ENCODE measurements around the gene FLRT2. TPM values are rescaled to one million over a fixed set of nuclear protein-coding genes. Genes with fewer than 3 reads are reported as not detected.

FLRT2 gene
- polyA plus RNA-seq, 1 donor (not counting 4 experiments of a cell fraction or from before 2014, with no cell fraction given) = 69.2 TPM

DNA sequence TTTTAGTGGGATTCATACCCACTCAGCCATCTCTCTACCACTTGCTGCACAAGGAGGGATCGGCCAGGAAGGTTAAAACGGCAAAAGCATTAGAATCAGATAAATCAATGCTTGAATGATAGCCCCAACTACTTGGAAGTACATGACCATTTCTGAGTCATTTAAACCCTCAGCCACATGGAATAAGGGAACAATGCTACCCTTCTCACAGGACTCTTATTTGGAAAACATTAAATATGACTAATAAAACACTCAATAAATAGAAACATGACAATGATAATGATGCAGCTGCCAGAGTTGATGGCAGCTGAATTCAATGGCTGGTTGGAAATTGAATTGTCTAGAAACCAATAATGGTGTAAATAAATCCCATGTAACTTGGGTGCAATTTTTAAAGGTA is 165.4 kb downstream of the FLRT2 start:
- no peaks in the 10 kb centered on the region for H3K27me3 ChIP-seq (ENCODE audit: control insufficient read depth, extremely low read depth, insufficient read depth, low read length)
- no peak for FAIRE-seq
- H3K9ac ChIP-seq (ENCODE audit: control insufficient read depth, extremely low read depth, insufficient read depth, low read length) = no peak overlapping the region
- H3K9me3 ChIP-seq (ENCODE audit: control insufficient read depth, low read depth, low read length) = no peaks in the 10 kb centered on the region
- H4K20me1 ChIP-seq (ENCODE audit: control insufficient read depth, extremely low read depth, insufficient read depth, low read length) = no peaks in the 10 kb centered on the region
- no peak overlapping the region for H3K4me3 ChIP-seq (ENCODE audit: control insufficient read depth in 2 of 3, extremely low read depth in 1 of 3, insufficient read depth in 2 of 3, low read depth in 1 of 3, low read length in 3 of 3)
- H3K79me2 ChIP-seq (ENCODE audit: control insufficient read depth, insufficient read depth, low read length) = no peaks in the 10 kb centered on the region
- dilution Hi-C loops (cut with MboI; ENCODE audit: extremely low pct_ligation_motif_present, low sequenced_read_pairs) = no loop called here
- H3K36me3 ChIP-seq (ENCODE audit: control insufficient read depth in 2 of 2, extremely low read depth in 1 of 2, insufficient read depth in 2 of 2, low read length in 2 of 2) = no peaks in the 10 kb centered on the region
- TF ChIP-seq EZH2 (IDR thresholded peaks at IDR 0.05; ENCODE audit: low read length) = no peak
- TF ChIP-seq, protein P1, sequence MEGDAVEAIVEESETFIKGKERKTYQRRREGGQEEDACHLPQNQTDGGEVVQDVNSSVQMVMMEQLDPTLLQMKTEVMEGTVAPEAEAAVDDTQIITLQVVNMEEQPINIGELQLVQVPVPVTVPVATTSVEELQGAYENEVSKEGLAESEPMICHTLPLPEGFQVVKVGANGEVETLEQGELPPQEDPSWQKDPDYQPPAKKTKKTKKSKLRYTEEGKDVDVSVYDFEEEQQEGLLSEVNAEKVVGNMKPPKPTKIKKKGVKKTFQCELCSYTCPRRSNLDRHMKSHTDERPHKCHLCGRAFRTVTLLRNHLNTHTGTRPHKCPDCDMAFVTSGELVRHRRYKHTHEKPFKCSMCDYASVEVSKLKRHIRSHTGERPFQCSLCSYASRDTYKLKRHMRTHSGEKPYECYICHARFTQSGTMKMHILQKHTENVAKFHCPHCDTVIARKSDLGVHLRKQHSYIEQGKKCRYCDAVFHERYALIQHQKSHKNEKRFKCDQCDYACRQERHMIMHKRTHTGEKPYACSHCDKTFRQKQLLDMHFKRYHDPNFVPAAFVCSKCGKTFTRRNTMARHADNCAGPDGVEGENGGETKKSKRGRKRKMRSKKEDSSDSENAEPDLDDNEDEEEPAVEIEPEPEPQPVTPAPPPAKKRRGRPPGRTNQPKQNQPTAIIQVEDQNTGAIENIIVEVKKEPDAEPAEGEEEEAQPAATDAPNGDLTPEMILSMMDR (optimal IDR thresholded peaks at IDR 0.05 in 1 of 3, IDR thresholded peaks at IDR 0.05 in 1 of 3, conservative IDR thresholded peaks at IDR 0.05 in 1 of 3; ENCODE audit: extremely low read depth in 1 of 3, insufficient read depth in 2 of 3, low read length in 3 of 3) = no peak
- H3K27ac ChIP-seq (ENCODE audit: control insufficient read depth, insufficient read depth, low read length) = no peak overlapping the region
- DNase-seq (ENCODE audit: low read depth, low spot score) = no peak
- H2AFZ ChIP-seq (ENCODE audit: control insufficient read depth, low read length) = no peak overlapping the region
- no peaks in the 10 kb centered on the region for H3K4me1 ChIP-seq (ENCODE audit: control insufficient read depth, extremely low read depth, insufficient read depth, low read length)
- no peaks in the 10 kb centered on the region for H3K9me1 ChIP-seq (ENCODE audit: control insufficient read depth, extremely low read depth, insufficient read depth, low read length)
- H3K4me2 ChIP-seq (ENCODE audit: control insufficient read depth, extremely low read depth, insufficient read depth, low read depth, low read length) = no peak overlapping the region

DNA sequence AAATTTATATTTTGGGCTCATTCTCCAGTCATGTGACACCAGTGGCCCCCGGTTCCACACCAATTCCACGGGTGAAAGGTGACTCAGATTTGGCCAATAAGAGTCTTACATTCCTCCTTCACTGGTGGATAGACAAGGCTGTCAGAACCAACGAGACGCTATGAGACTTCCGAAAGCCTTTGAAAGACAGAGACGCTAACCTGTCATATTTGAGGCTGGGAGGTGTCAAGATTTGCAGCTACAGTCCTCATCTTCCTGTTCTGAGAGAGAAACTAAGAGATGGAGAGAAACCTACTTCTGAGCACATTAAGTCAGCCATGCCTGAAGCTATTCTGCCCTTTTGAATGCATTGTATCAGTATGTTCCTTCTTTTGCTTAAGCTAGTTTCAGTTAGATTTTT is 171.2 kb downstream of the FLRT2 start:
- no peaks in the 10 kb centered on the region for H3K27me3 ChIP-seq (ENCODE audit: control insufficient read depth, extremely low read depth, insufficient read depth, low read length)
- no peaks in the 10 kb centered on the region for H3K9me1 ChIP-seq (ENCODE audit: control insufficient read depth, extremely low read depth, insufficient read depth, low read length)
- dilution Hi-C loops (cut with MboI; ENCODE audit: extremely low pct_ligation_motif_present, low sequenced_read_pairs) = no loop called here
- no peak overlapping the region for H3K4me2 ChIP-seq (ENCODE audit: control insufficient read depth, extremely low read depth, insufficient read depth, low read depth, low read length)
- no peaks in the 10 kb centered on the region for H3K36me3 ChIP-seq (ENCODE audit: control insufficient read depth in 2 of 2, extremely low read depth in 1 of 2, insufficient read depth in 2 of 2, low read length in 2 of 2)
- no peaks in the 10 kb centered on the region for H4K20me1 ChIP-seq (ENCODE audit: control insufficient read depth, extremely low read depth, insufficient read depth, low read length)
- H3K9ac ChIP-seq (ENCODE audit: control insufficient read depth, extremely low read depth, insufficient read depth, low read length) = no peak overlapping the region
- H3K4me3 ChIP-seq (ENCODE audit: control insufficient read depth in 2 of 3, extremely low read depth in 1 of 3, insufficient read depth in 2 of 3, low read depth in 1 of 3, low read length in 3 of 3) = no peak overlapping the region
- no peaks in the 10 kb centered on the region for H3K9me3 ChIP-seq (ENCODE audit: control insufficient read depth, low read depth, low read length)
- no peak for TF ChIP-seq EZH2 (IDR thresholded peaks at IDR 0.05; ENCODE audit: low read length)
- TF ChIP-seq, protein P1 (optimal IDR thresholded peaks at IDR 0.05 in 1 of 3, IDR thresholded peaks at IDR 0.05 in 1 of 3, conservative IDR thresholded peaks at IDR 0.05 in 1 of 3; ENCODE audit: extremely low read depth in 1 of 3, insufficient read depth in 2 of 3, low read length in 3 of 3) = no peak
- H3K79me2 ChIP-seq (ENCODE audit: control insufficient read depth, insufficient read depth, low read length) = no peaks in the 10 kb centered on the region
- H3K4me1 ChIP-seq (ENCODE audit: control insufficient read depth, extremely low read depth, insufficient read depth, low read length) = no peaks in the 10 kb centered on the region
- H2AFZ ChIP-seq (ENCODE audit: control insufficient read depth, low read length) = no peak overlapping the region
- DNase-seq (ENCODE audit: low read depth, low spot score) (no peak), FAIRE-seq (no peak)
- no peak overlapping the region for H3K27ac ChIP-seq (ENCODE audit: control insufficient read depth, insufficient read depth, low read length)
